Endodermal cell (in vitro differentiated cells): ENCODE results near the gene RPUSD4. TPM values are rescaled to one million over a fixed set of nuclear protein-coding genes. Genes with fewer than 3 reads are reported as not detected.

ENCODE experiments used
- DNase-seq: peaks from one replicate; pipeline ENCODE4 v3.0.0-alpha.2; 2017
- H3K27ac ChIP-seq: 2 replicates; pipeline ENCODE4 v1.5.1; 2013; ENCODE audit warnings: mild to moderate bottlenecking, low read depth, low read length, moderate library complexity
- H3K27me3 ChIP-seq: 2 replicates; pipeline ENCODE4 v1.6.1; 2013; ENCODE audit warnings: mild to moderate bottlenecking, low read length, moderate library complexity; ENCODE audit not compliant: insufficient read depth, control insufficient read depth, poor library complexity, severe bottlenecking
- H3K36me3 ChIP-seq: 2 replicates; pipeline ENCODE4 v1.7.0; 2013; ENCODE audit warnings: mild to moderate bottlenecking, low read length, moderate library complexity; ENCODE audit not compliant: control insufficient read depth, insufficient read depth
- H3K4me1 ChIP-seq: one replicate; pipeline ENCODE4 v1.7.0; 2013; ENCODE audit warnings: low read length; ENCODE audit not compliant: control insufficient read depth, insufficient read depth
- H3K4me3 ChIP-seq: 2 replicates; pipeline ENCODE4 v1.5.1; 2013; ENCODE audit warnings: mild to moderate bottlenecking, low read length, moderate library complexity
- H3K9ac ChIP-seq: 2 replicates; pipeline ENCODE4 v1.6.1; 2013; ENCODE audit warnings: mild to moderate bottlenecking, low read length, moderate library complexity; ENCODE audit not compliant: poor library complexity, severe bottlenecking; ENCODE audit errors: extremely low read depth
- H3K9me3 ChIP-seq: 2 replicates; pipeline ENCODE4 v1.6.1; 2013; ENCODE audit warnings: mild to moderate bottlenecking, low read length, moderate library complexity; ENCODE audit not compliant: control insufficient read depth
- H3K27ac Mint-ChIP-seq: 2 replicates; pipeline ENCODE4 v1.8.0; 2020; ENCODE audit warnings: mixed read lengths
- H3K27me3 Mint-ChIP-seq: 2 replicates; pipeline ENCODE4 v1.8.0; 2021; ENCODE audit warnings: mild to moderate bottlenecking, mixed read lengths; ENCODE audit not compliant: insufficient read depth
- H3K36me3 Mint-ChIP-seq: 2 replicates; pipeline ENCODE4 v1.8.0; 2020; ENCODE audit warnings: low read depth, mixed read lengths
- H3K4me1 Mint-ChIP-seq: 2 replicates; pipeline ENCODE4 v1.8.0; 2020; ENCODE audit warnings: mixed read lengths
- H3K4me3 Mint-ChIP-seq: 2 replicates; pipeline ENCODE4 v1.8.0; 2020; ENCODE audit warnings: mild to moderate bottlenecking, moderate library complexity, mixed read lengths
- H3K9me3 Mint-ChIP-seq: 2 replicates; pipeline ENCODE4 v1.8.0; 2020; ENCODE audit warnings: mild to moderate bottlenecking, mixed read lengths
- CTCF ChIP-seq: fragments of 200-600 bp; sonication (generic); conservative IDR thresholded peaks from 2 replicates; pipeline ENCODE4 v1.5.0; 2021; ENCODE audit warnings: antibody characterized with exemption, mild to moderate bottlenecking
- WGBS, 2 experiments: methylation state at CpG; one replicate each; pipeline versions ENCODE4 v1.1.5 to v1.1.7; 2013; ENCODE audit warnings: missing lambda C conversion rate in 2 of 2, mixed read lengths in 1 of 2; ENCODE audit not compliant: insufficient coverage in 1 of 2, insufficient read length in 1 of 2; 5-methylcytosine and 5-hydroxymethylcytosine counted together
- total RNA-seq, 2 donors: library from RNA; stranded (reverse); fragmentation: NEBNext Ultra II Directional in 1 of 2; extraction: Animal tissue kit (Norgen Biotek cat#: 25700) in 1 of 2; gene quantifications; 2 replicates in 1 of 2; 3 replicates in 1 of 2; pipeline ENCODE4 v1.2.1, GENCODE V29; 2021

The RPUSD4 gene
- total RNA-seq, 2 donors from 2014 or later, result 36.8 to 37.7 TPM

- TF ChIP-seq CTCF, result no peak
- peaks cover 12% of the 10 kb centered on the region for H3K9me3 Mint-ChIP-seq
- peaks cover 10% of the 10 kb centered on the region for H3K9me3 ChIP-seq
- DNase-seq, result no peak
- no peaks in the 10 kb centered on the region for H3K36me3 ChIP-seq
- 88 to 97% methylated on average over 5 to 7 of the region's 7 CpGs for WGBS, 2 experiments
- peaks cover 9% of the 10 kb centered on the region for H3K27me3 Mint-ChIP-seq
- H3K27ac ChIP-seq, result no peak overlapping the region
- H3K4me3 Mint-ChIP-seq, result no peak overlapping the region
- H3K27me3 ChIP-seq, result peaks cover 8% of the 10 kb centered on the region
- peaks cover 9% of the 10 kb centered on the region for H3K4me1 ChIP-seq
- no peak overlapping the region for H3K4me3 ChIP-seq
- no peak overlapping the region for H3K27ac Mint-ChIP-seq
- H3K9ac ChIP-seq, result no peak overlapping the region
- H3K36me3 Mint-ChIP-seq, result peaks cover 2% of the 10 kb centered on the region
- peaks cover 5% of the 10 kb centered on the region for H3K4me1 Mint-ChIP-seq
Measured at GRCh38 chr11:126154691-126155090, 56.8 kb downstream of the RPUSD4 start.

DNA sequence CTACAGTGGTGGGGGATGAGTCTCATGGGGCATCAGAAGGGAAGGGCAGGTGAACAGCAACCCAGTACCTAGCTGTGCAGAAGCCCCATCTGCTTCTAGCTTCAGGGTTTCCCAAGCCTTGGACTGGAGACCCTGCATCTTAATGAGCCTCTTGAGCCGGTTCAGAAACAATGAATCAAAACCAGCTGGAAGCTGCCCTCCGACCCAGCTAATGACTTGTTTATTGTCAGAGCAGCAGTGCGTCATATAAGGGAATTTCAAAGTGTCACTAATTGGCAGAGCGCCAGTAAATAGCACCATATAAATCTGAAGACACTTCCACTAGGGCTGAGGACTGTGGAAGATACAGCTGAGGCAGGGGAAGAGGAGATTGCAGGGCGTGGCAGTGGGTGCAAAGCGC, 57.5 kb downstream of the RPUSD4 start:
- WGBS, 2 experiments, result 81% methylated on average over 3 to 6 of the region's 6 CpGs
- peaks cover 11% of the 10 kb centered on the region for H3K27me3 Mint-ChIP-seq

DNA sequence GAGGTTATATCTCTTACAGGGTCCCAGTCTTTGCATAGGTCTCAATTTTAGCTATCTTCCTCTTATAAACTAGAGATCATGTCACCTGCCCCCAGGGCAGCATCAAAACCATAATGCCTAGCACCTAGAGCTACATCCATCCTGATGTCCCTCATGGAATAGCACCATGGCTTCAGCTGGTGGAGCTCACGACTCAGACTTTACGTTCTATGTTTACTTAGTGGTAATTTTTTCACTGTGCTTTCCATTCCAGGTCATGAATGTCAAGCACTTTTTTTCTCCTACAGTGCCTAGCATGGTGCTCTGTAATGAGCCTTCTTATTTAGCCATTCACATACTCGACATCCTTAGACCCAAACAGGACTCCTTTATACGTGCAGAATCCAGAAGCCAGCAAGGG, 58.4 kb downstream of the RPUSD4 start:
- Mint-ChIP-seq H3K4me1 (peaks cover 15% of the 10 kb centered on the region), H3K27me3 (peaks cover 11% of the 10 kb centered on the region)

More for the DNA sequence above, 57.5 kb downstream of the RPUSD4 start:
- no peak overlapping the region for H3K27ac ChIP-seq
- H3K4me1 ChIP-seq, result peaks cover 5% of the 10 kb centered on the region
- Mint-ChIP-seq H3K4me1 (peaks cover 7% of the 10 kb centered on the region), H3K4me3 (no peak overlapping the region), H3K9me3 (peaks cover 12% of the 10 kb centered on the region), H3K36me3 (peaks cover 2% of the 10 kb centered on the region), H3K27ac (no peak overlapping the region)
- H3K9ac ChIP-seq, result no peak overlapping the region
- TF ChIP-seq CTCF, result no peak
- peaks cover 10% of the 10 kb centered on the region for H3K9me3 ChIP-seq
- H3K4me3 ChIP-seq, result no peak overlapping the region
- H3K27me3 ChIP-seq, result peaks cover 8% of the 10 kb centered on the region
- H3K36me3 ChIP-seq, result no peaks in the 10 kb centered on the region
- no peak for DNase-seq

More for the DNA sequence above, 58.4 kb downstream of the RPUSD4 start:
- DNase-seq, result no peak
- peaks cover 8% of the 10 kb centered on the region for H3K27me3 ChIP-seq
- no peak for TF ChIP-seq CTCF
- H3K9me3 ChIP-seq, result peaks cover 10% of the 10 kb centered on the region
- 71 to 95% methylated on average over 1 to 4 of the region's 4 CpGs for WGBS, 2 experiments
- no peak overlapping the region for H3K27ac Mint-ChIP-seq
- no peak overlapping the region for H3K4me3 Mint-ChIP-seq
- H3K27ac ChIP-seq, result no peak overlapping the region
- peaks cover 2% of the 10 kb centered on the region for H3K36me3 Mint-ChIP-seq
- H3K36me3 ChIP-seq, result no peaks in the 10 kb centered on the region
- H3K4me3 ChIP-seq, result no peak overlapping the region
- peaks cover 3% of the 10 kb centered on the region for H3K4me1 ChIP-seq
- peaks cover 12% of the 10 kb centered on the region for H3K9me3 Mint-ChIP-seq
- no peak overlapping the region for H3K9ac ChIP-seq
